IMR-90 (cell line): ENCODE measurements around the gene DDX24. TPM values are rescaled to one million over a fixed set of nuclear protein-coding genes. Genes with fewer than 3 reads are reported as not detected.
A peak's percentile ranks its signal among the peaks of the same experiment; 100 is the strongest.

Source experiments
- ATAC-seq: fragments of 200-7000 bp; cut with Tn5 transposase; 2 replicates; pipeline ENCODE4 v1.9.1; 2020; ENCODE audit warnings: low read depth, mild to moderate bottlenecking, moderate library complexity
- BruUV-seq: library from RNA; stranded (reverse); fragments of 400-500 nt; replicated peaks from 2 replicates; lab custom pipeline; 2021; lab: Mats Ljungman, UMichigan
- CTCF ChIA-PET: fragments of 300-600 bp; formaldehyde crosslinking; extraction: SDS; loops from one replicate; lab custom pipeline; 2021; ENCODE audit warnings: antibody characterized with exemption; lab: Yijun Ruan, JAX
- POLR2A ChIA-PET: fragments of 300-600 bp; sonication (Branson Sonifier 250); formaldehyde crosslinking; loops from one replicate; lab custom pipeline; 2022; ENCODE audit warnings: antibody characterized with exemption; ENCODE audit not compliant: unreplicated experiment; lab: Charles Lee
- DNase-seq: peaks from one replicate; pipeline ENCODE4 v3.0.0; 2013
- H2AFZ ChIP-seq: replicated peaks from 2 replicates; pipeline ENCODE3; 2013; ENCODE audit warnings: low read length, mild to moderate bottlenecking; ENCODE audit not compliant: poor library complexity
- H2AK5ac ChIP-seq: 2 replicates; pipeline ENCODE4 v1.6.1; 2013; ENCODE audit warnings: low read depth, low read length, inconsistent platforms
- H2AK9ac ChIP-seq: replicated peaks from 2 replicates; pipeline ENCODE3; 2013; ENCODE audit warnings: mild to moderate bottlenecking, low read depth, low read length, moderate library complexity; ENCODE audit not compliant: poor library complexity
- H2BK120ac ChIP-seq: 2 replicates; pipeline ENCODE4 v1.6.1; 2013; ENCODE audit warnings: low read depth, low read length, inconsistent platforms
- H2BK15ac ChIP-seq: 3 replicates; pipeline ENCODE4 v1.6.1; 2013; ENCODE audit warnings: low read depth, low read length, inconsistent platforms
- H2BK20ac ChIP-seq: 2 replicates; pipeline ENCODE4 v1.6.1; 2013; ENCODE audit warnings: low read depth, mild to moderate bottlenecking, inconsistent platforms, low read length, moderate library complexity
- H2BK5ac ChIP-seq: 2 replicates; pipeline ENCODE4 v1.6.1; 2013; ENCODE audit warnings: mild to moderate bottlenecking, low read depth, low read length, inconsistent platforms; ENCODE audit not compliant: poor library complexity, severe bottlenecking
- H3K14ac ChIP-seq: replicated peaks from 2 replicates; pipeline ENCODE4 v1.6.1; 2013; ENCODE audit warnings: low read depth, low read length, inconsistent platforms
- H3K18ac ChIP-seq: 2 replicates; pipeline ENCODE4 v1.6.1; 2013; ENCODE audit warnings: low read depth, low read length, control low read depth
- H3K23ac ChIP-seq: 2 replicates; pipeline ENCODE4 v1.6.1; 2013; ENCODE audit warnings: low read depth, low read length, inconsistent platforms
- H3K27ac ChIP-seq: 2 replicates; pipeline ENCODE4 v1.5.1; 2013; ENCODE audit warnings: mild to moderate bottlenecking, control low read depth, low read length; ENCODE audit not compliant: insufficient read depth
- H3K27me3 ChIP-seq: 2 replicates; pipeline ENCODE4 v1.6.1; 2013; ENCODE audit warnings: low read length; ENCODE audit not compliant: control insufficient read depth, insufficient read depth
- H3K36me3 ChIP-seq: 2 replicates; pipeline ENCODE4 v1.6.1; 2013; ENCODE audit warnings: low read length, mixed read lengths; ENCODE audit not compliant: control insufficient read depth, insufficient read depth
- H3K4ac ChIP-seq: 2 replicates; pipeline ENCODE4 v1.6.1; 2013; ENCODE audit warnings: low read depth, low read length, inconsistent platforms
- H3K4me1 ChIP-seq: 2 replicates; pipeline ENCODE4 v1.6.1; 2013; ENCODE audit warnings: low read length, mixed read lengths; ENCODE audit not compliant: control insufficient read depth, insufficient read depth
- H3K4me2 ChIP-seq: 2 replicates; pipeline ENCODE4 v1.6.1; 2013; ENCODE audit warnings: low read depth, mild to moderate bottlenecking, control low read depth, low read length, moderate library complexity
- H3K4me3 ChIP-seq: 2 replicates; pipeline ENCODE4 v1.5.1; 2013; ENCODE audit warnings: low read depth, mild to moderate bottlenecking, control low read depth, low read length, moderate library complexity; ENCODE audit not compliant: insufficient read depth
- H3K56ac ChIP-seq: 2 replicates; pipeline ENCODE4 v1.6.1; 2013; ENCODE audit warnings: low read length, inconsistent platforms; ENCODE audit not compliant: insufficient read depth; ENCODE audit errors: extremely low read depth
- H3K79me1 ChIP-seq, 2 experiments: 2 replicates each; pipeline ENCODE4 v1.6.1; 2013; ENCODE audit warnings: low read length in 2 of 2, inconsistent platforms in 1 of 2, low read depth in 1 of 2
- H3K9ac ChIP-seq: 2 replicates; pipeline ENCODE4 v1.6.1; 2013; ENCODE audit warnings: low read depth, low read length, control low read depth
- H3K9me1 ChIP-seq: 2 replicates; pipeline ENCODE4 v1.6.1; 2013; ENCODE audit warnings: low read length, inconsistent platforms; ENCODE audit not compliant: insufficient read depth
- H3K9me3 ChIP-seq: 2 replicates; pipeline ENCODE4 v1.6.1; 2013; ENCODE audit warnings: low read length; ENCODE audit not compliant: control insufficient read depth, insufficient read depth
- H4K20me1 ChIP-seq: 2 replicates; pipeline ENCODE4 v1.6.1; 2013; ENCODE audit warnings: low read length, inconsistent platforms; ENCODE audit not compliant: insufficient read depth
- H4K5ac ChIP-seq: 2 replicates; pipeline ENCODE4 v1.6.1; 2013; ENCODE audit warnings: mild to moderate bottlenecking, low read depth, low read length, control low read depth
- H4K8ac ChIP-seq, 2 experiments: 2 replicates each; pipeline ENCODE4 v1.6.1; 2013; ENCODE audit warnings: low read depth in 2 of 2, low read length in 2 of 2, control low read depth in 1 of 2, inconsistent platforms in 1 of 2
- H4K91ac ChIP-seq: 2 replicates; pipeline ENCODE4 v1.6.1; 2013; ENCODE audit warnings: low read depth, low read length, inconsistent platforms; ENCODE audit not compliant: insufficient read depth
- BHLHE40 ChIP-seq: fragments of 150-350 bp; IDR thresholded peaks from 2 replicates; pipeline ENCODE4 v1.6.1; 2016; ENCODE audit warnings: mild to moderate bottlenecking, low read depth, low read length
- CEBPB ChIP-seq: IDR thresholded peaks from 2 replicates; pipeline ENCODE4 v1.6.1; 2012; ENCODE audit warnings: low read depth, low read length, improper control_type of control experiment
- CHD1 ChIP-seq: IDR thresholded peaks from 2 replicates; pipeline ENCODE4 v1.6.1; 2012; ENCODE audit warnings: low read depth, low read length, improper control_type of control experiment
- CTCF ChIP-seq: conservative IDR thresholded peaks from 2 replicates; pipeline ENCODE4 v1.5.1; 2012; ENCODE audit warnings: mild to moderate bottlenecking, low read depth, low read length, improper control_type of control experiment
- FOS ChIP-seq: fragments of 150-350 bp; IDR thresholded peaks from 2 replicates; pipeline ENCODE4 v1.6.1; 2016; ENCODE audit warnings: low read depth, low read length
- MAFK ChIP-seq: IDR thresholded peaks from 2 replicates; pipeline ENCODE4 v1.6.1; 2012; ENCODE audit warnings: low read depth, low read length, improper control_type of control experiment
- MAZ ChIP-seq: IDR thresholded peaks from 2 replicates; pipeline ENCODE4 v1.6.1; 2012; ENCODE audit warnings: low read depth, mild to moderate bottlenecking, low read length, improper control_type of control experiment, moderate library complexity, borderline replicate concordance
- MXI1 ChIP-seq: IDR thresholded peaks from 2 replicates; pipeline ENCODE4 v1.6.1; 2012; ENCODE audit warnings: low read depth, mild to moderate bottlenecking, low read length, moderate library complexity, borderline replicate concordance
- NFE2L2 ChIP-seq: fragments of 150-350 bp; IDR thresholded peaks from 2 replicates; pipeline ENCODE4 v1.6.1; 2016; ENCODE audit warnings: low read depth, mild to moderate bottlenecking, low read length
- POLR2A ChIP-seq: IDR thresholded peaks from 2 replicates; pipeline ENCODE4 v1.6.1; 2012; ENCODE audit warnings: mild to moderate bottlenecking, low read depth, low read length
- SMC3 ChIP-seq: fragments of 150-350 bp; IDR thresholded peaks from 2 replicates; pipeline ENCODE4 v1.6.1; 2016; ENCODE audit warnings: low read depth, mild to moderate bottlenecking, antibody characterized with exemption, low read length, moderate library complexity
- USF2 ChIP-seq: fragments of 150-350 bp; IDR thresholded peaks from 2 replicates; pipeline ENCODE4 v1.6.1; 2017; ENCODE audit warnings: mild to moderate bottlenecking, antibody characterized with exemption, low read length, low read depth
- WGBS, 2 experiments: methylation state at CpG; one replicate each; pipeline versions ENCODE4 v1.1.5 to v1.1.7; 2013; ENCODE audit warnings: missing lambda C conversion rate in 2 of 2; ENCODE audit not compliant: insufficient read length in 1 of 2; ENCODE audit errors: extremely low coverage in 2 of 2; 5-methylcytosine and 5-hydroxymethylcytosine counted together
- dilution Hi-C: fragments of 300-500 bp; cut with HindIII; formaldehyde crosslinking; loops from one replicate; pipeline ENCODE4 v1.14.3; 2018; ENCODE audit warnings: low sequenced_read_pairs; ENCODE audit not compliant: unreplicated experiment
- in situ Hi-C: fragments of 300-500 bp; cut with MboI; formaldehyde crosslinking; loops from 3 replicates; pipeline ENCODE4 v1.14.3; 2019; ENCODE audit warnings: low sequenced_read_pairs, inconsistent platforms, mixed read lengths
- intact Hi-C: fragments of 100-400 bp; cut with micrococcal nuclease; formaldehyde crosslinking; loops from 2 replicates; pipeline ENCODE4 v1.10.0; 2022
- polyA plus RNA-seq, 3 experiments: library from polyadenylated mRNA; depleted of rRNA; stranded (reverse); fragments of >200 nt; gene quantifications; 2 replicates each; pipeline ENCODE4 v1.2.3, GENCODE V29; 2012; ENCODE audit warnings: low replicate concordance in 1 of 3
- total RNA-seq: library from RNA; depleted of rRNA; stranded (reverse); fragments of >200 nt; gene quantifications from 2 replicates; pipeline ENCODE4 v1.2.3, GENCODE V29; 2012
- TF ChIP-seq, protein P1 (sequence below): fragments of 150-350 bp; IDR thresholded peaks from 2 replicates; pipeline ENCODE4 v1.6.1; 2016; ENCODE audit warnings: low read depth, mild to moderate bottlenecking, low read length, moderate library complexity, borderline replicate concordance

The DDX24 gene
- total and polyA plus RNA-seq, 2 of the 4 experiments (the other 2 are of a cell fraction): 134 to 155 TPM

DNA sequence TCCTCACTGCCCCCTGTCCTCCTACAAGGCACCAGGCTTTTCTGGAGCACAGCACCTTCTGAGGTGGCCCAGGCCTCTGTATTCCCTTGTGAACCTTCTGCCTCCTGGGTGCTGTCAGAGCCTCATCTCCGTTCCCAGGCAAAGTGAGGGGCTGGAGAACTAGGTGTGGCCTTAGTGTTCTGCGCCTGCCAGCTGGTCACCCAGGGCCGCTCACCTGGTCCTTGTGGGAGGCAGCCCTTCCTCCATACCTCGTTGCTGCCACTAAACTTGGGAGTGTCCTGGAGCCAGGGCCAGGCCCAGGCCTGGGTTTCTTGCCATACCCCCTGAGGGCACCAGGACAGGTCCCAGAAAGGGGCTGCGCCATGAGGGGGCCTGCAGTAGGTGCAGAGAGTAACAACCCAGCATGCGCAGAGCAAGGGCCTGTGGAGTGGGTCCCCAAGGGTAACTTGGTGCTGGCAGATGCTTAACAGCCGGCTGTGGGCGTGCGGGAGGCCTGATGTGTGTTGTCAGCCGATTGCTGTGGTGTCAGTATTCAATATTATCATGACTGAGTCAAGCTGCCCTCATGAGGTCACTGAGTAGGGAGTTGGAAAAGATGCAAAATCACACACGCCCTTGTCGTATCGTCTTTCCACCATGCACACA, 37.8 kb downstream of the DDX24 start:
- peaks cover 33% of the 10 kb centered on the region for H3K36me3 ChIP-seq
- H3K4me2 ChIP-seq: no peak overlapping the region
- no peaks in the 10 kb centered on the region for H3K9me1 ChIP-seq
- ATAC-seq (peak; percentile 25; the same call in 1 of the 2 replicates), DNase-seq (peak; percentile 68)
- H2BK20ac ChIP-seq: no peak overlapping the region
- no TSS peak for BruUV-seq
- H3K18ac ChIP-seq: no peak overlapping the region
- H3K23ac ChIP-seq: no peak overlapping the region
- in situ Hi-C loops: no loop called here
- no peak overlapping the region for H2BK120ac ChIP-seq
- POLR2A ChIA-PET: no interaction called here
- H3K4me1 ChIP-seq: peaks cover 9% of the 10 kb centered on the region
- CTCF ChIA-PET: no interaction called here
- H3K27me3 ChIP-seq: no peaks in the 10 kb centered on the region
- 0 out of 4 replicates have a peak, but pooled peaks cover 0 to under 1% of the 10 kb centered on the region in 2 experiments for H3K79me1 ChIP-seq
- H3K4me3 ChIP-seq: no peak overlapping the region
- H2AK9ac ChIP-seq: no peak overlapping the region
- H2AK5ac ChIP-seq: no peak overlapping the region
- no peak overlapping the region for H4K8ac ChIP-seq
- H4K5ac ChIP-seq: no peak overlapping the region
- dilution Hi-C loops: no loop called here
- H4K20me1 ChIP-seq: no peaks in the 10 kb centered on the region; the same call in 1 of the 2 replicates
- H3K14ac ChIP-seq: no peak overlapping the region
- H3K9ac ChIP-seq: no peak overlapping the region
- WGBS, 2 experiments: 80% methylated on average over 1 of the region's 13 CpGs; no CpG with 5 or more reads in 1 of the 2 experiments
- TF ChIP-seq MAFK (no peak), POLR2A (no peak), CTCF (no peak), CEBPB (no peak), NFE2L2 (no peak), SMC3 (no peak), MXI1 (no peak), USF2 (no peak), FOS (no peak), BHLHE40 (no peak), CHD1 (no peak), MAZ (no peak)
- TF ChIP-seq, protein P1, sequence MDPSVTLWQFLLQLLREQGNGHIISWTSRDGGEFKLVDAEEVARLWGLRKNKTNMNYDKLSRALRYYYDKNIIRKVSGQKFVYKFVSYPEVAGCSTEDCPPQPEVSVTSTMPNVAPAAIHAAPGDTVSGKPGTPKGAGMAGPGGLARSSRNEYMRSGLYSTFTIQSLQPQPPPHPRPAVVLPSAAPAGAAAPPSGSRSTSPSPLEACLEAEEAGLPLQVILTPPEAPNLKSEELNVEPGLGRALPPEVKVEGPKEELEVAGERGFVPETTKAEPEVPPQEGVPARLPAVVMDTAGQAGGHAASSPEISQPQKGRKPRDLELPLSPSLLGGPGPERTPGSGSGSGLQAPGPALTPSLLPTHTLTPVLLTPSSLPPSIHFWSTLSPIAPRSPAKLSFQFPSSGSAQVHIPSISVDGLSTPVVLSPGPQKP: no peak
- H3K9me3 ChIP-seq: no peaks in the 10 kb centered on the region
- no peak overlapping the region for H2AFZ ChIP-seq
- no peak overlapping the region for H2BK5ac ChIP-seq
- intact Hi-C loops: no loop called here
- no peak overlapping the region for H3K27ac ChIP-seq
- H3K56ac ChIP-seq: no peak overlapping the region
- H4K91ac ChIP-seq: no peak overlapping the region
- no peak overlapping the region for H2BK15ac ChIP-seq
- H3K4ac ChIP-seq: no peak overlapping the region
